Fibroblast of peridontal ligament (primary cell): Measurements from ENCODE around the gene ZNRF1.
A peak's percentile ranks its signal among the peaks of the same experiment; 100 is the strongest.
"Not testable (repeated sequence)": the region's sequence is repeated elsewhere in the genome, so short reads cannot be mapped to it uniquely, and the experiment has no call there.

Source experiments
- DNase-seq: peaks from one replicate; pipeline ENCODE4 v3.0.0-alpha.2; 2010; ENCODE audit errors: extremely low read depth

Gene ZNRF1

DNA sequence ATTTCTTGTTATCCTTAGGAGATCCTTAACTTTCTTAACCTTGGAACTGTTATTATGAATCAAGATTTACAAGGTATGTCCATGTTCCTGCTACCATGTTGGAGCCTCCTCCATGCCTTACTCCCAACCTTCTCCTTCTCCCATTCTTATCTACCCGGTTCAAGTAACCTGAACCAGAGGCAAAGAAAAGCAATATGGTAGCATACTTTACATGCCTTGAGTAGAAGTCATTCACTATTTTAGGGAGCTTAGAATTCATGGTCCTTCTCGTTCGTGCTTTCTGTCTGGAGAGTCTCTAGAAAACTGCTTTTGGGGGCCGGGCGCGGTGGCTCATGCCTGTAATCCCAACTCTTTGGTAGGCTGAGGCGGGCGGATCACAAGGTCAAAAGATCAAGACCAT is 80.1 kb downstream of the ZNRF1 start:
- no peak for DNase-seq

GRCh38 chr16:75079346-75079926 is 80.6 kb downstream of the ZNRF1 start:
- DNase-seq = no peak

- peak; percentile 40 for DNase-seq
These were observed 81.6 kb downstream of the ZNRF1 start for GRCh38 chr16:75080205-75081029.

GRCh38 chr16:75081179-75081859 is 82.5 kb downstream of the ZNRF1 start:
- no peak for DNase-seq

DNA sequence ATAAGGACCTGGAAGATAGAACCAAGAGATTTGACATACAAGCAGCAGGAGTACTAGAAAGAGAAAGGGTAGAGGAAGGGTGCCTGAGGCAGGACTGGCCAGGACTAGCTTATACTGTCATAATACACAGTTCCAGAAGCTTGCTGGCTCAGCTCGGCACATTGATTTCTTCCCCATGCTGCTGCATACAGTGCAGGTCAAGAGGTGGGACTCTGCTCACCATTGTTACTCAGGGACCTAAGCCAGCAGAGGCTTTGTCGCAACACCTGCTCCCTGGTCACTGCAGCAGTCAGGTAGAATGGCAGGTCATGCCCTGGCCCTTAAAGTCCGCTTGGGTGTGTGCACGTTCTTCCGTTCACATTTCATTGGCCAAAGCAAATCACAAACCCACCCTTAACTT is 85.0 kb downstream of the ZNRF1 start:
- no peak for DNase-seq

DNA sequence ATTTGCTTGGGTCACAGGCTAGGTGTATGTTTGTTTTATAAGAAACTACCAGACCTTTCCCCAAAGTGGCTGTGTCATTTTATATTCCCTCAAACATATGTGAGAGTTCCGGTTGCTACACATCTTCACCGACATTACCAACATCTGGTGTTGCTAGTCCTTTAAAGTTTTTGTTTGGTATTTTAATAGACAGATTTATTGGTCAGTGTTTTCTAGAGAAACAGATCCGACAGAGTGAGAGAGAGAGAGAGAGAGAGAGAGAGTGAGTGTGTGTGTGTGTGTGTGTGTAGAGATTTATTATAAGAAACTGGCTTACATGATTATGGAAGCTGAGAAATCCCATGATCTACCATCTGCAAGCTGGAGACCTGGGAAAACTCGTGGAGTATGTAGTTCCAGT is 86.7 kb downstream of the ZNRF1 start:
- DNase-seq = no peak

DNA sequence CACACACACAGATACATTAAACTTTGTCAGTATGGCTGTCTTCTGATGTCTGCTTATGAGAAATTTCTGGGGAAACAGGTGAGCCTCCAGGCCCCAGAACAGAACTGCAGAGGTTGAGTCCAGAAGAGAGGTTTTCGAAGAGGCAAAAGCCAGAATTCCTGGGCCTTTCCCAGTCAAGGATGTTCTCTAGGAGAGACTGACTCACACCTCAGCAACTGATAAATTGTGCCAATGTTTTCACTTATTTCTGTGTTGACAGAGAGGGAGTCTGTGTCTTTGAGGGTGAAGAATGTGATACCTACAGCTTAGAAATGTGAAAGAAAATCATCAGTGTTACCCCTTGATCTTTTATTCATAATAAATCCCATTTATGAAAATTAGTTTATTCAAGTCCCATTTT is 87.5 kb downstream of the ZNRF1 start:
- DNase-seq = no peak

- no peak for DNase-seq
These were observed 88.0 kb downstream of the ZNRF1 start for GRCh38 chr16:75086688-75087374.

- DNase-seq = peak; percentile 45
These were observed 88.7 kb downstream of the ZNRF1 start for GRCh38 chr16:75087375-75087979.

GRCh38 chr16:75088216-75088615 is 89.4 kb downstream of the ZNRF1 start:
- DNase-seq = no peak

- no peak for DNase-seq
These were observed 90.1 kb downstream of the ZNRF1 start for GRCh38 chr16:75088934-75089333.

DNA sequence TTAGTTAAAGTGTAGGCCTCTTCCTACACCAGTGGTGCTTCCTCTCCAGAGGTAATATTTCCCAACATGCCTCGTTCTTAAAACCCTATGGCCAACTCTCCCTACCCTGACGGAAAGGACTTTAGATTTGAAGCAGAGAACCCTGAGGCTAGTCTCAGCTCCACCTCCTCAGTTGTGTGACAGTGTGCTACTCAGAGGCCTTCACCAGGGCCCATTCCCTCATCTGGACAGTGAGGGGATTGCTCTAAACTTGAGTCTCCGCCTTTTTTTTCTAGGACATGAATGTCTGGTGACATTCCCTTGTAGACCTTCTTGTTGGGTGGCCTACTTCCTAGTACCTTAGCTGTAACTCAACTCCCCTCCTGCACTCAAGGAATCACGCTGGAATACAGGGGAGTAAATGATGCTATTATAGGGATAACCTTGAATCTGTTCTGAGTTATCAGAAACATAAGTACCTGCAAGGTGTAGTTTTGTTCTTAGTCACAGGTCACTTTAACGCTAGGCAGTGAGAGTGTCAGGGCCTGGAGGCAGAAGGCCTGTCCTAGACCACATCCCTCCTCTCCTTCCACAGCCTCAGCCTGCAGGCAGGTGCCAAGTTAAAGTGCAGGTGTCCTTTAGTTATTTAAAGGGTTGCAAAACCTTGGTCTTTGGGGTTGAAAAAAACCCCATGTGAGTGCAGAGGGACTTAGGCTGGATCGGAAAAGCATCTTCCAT is 90.8 kb downstream of the ZNRF1 start:
- DNase-seq = no peak

GRCh38 chr16:75090899-75091298 is 92.1 kb downstream of the ZNRF1 start:
- DNase-seq = not testable (repeated sequence)

- DNase-seq = not testable (repeated sequence)
These were observed 92.8 kb downstream of the ZNRF1 start for GRCh38 chr16:75091619-75092018.

GRCh38 chr16:75092777-75093176 is 94.0 kb downstream of the ZNRF1 start:
- DNase-seq = no peak

GRCh38 chr16:75093598-75094540 is 95.0 kb downstream of the ZNRF1 start:
- no peak for DNase-seq

DNA sequence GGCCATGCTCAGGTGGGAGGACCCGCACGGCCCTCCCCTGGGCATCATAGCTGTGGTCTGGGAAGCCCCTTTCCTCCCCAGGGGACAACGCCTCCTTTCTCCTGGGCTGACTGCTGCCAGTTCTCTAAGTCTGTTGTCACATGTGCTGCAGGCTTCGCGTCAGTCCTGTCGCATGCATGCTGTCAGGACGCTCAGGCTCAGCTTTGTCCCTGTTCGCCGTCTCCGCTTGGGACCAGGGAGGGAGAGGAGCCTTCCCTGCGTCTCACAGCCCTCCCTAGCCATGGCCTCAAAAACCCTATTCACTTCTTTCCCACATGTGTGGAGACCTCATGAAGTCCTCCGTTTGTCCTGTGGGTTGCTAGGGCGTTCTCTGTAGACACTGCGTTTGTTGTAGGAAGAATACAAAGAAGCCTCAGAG is 96.4 kb downstream of the ZNRF1 start:
- DNase-seq = no peak

- peak; percentile 64 for DNase-seq
These were observed 97.8 kb downstream of the ZNRF1 start for GRCh38 chr16:75096656-75097055.

GRCh38 chr16:75097191-75097761 is 98.5 kb downstream of the ZNRF1 start:
- no peak for DNase-seq
